ENCODE results near the gene GLCE.

GRCh38 chr15:69170597-69170996, 10.2 kb downstream of the GLCE start:
- TF ChIP-seq CTCF (conservative IDR thresholded peaks at IDR 0.05 in 1 of 2, IDR thresholded peaks at IDR 0.05 in 1 of 2; ENCODE audit: low read depth in 1 of 2, low read length in 2 of 2) = no peak
- no peak for TF ChIP-seq EZH2 (IDR thresholded peaks at IDR 0.05; ENCODE audit: low read length, missing control alignments)

Measured in fibroblast of lung (primary cell).